MM.1S (cell line): ENCODE measurements around the gene MTMR12.
"Not testable (repeated sequence)": the region's sequence is repeated elsewhere in the genome, so short reads cannot be mapped to it uniquely, and the experiment has no call there.

Source experiments
- DNase-seq: peaks from one replicate; pipeline ENCODE4 v3.0.0-alpha.2; 2015
- H2AFZ ChIP-seq: fragments of 300-600 bp; sonication (generic); 2 replicates; pipeline ENCODE4 v1.6.0; 2016; ENCODE audit warnings: antibody characterized with exemption, low read length
- H3F3A ChIP-seq: fragments of 300-600 bp; sonication (generic); 2 replicates; pipeline ENCODE4 v1.6.1; 2016; ENCODE audit warnings: mild to moderate bottlenecking, antibody characterized with exemption, low read length, moderate library complexity, mixed read lengths; ENCODE audit not compliant: insufficient read depth
- H3K27ac ChIP-seq: fragments of 300-600 bp; sonication (generic); 2 replicates; pipeline ENCODE4 v1.5.1; 2016; ENCODE audit warnings: mild to moderate bottlenecking, low read length
- H3K27me3 ChIP-seq: fragments of 300-600 bp; sonication (generic); replicated peaks from 2 replicates; pipeline ENCODE4 v1.6.0; 2016; ENCODE audit warnings: low read length; ENCODE audit not compliant: insufficient read depth
- H3K36me3 ChIP-seq: fragments of 300-600 bp; sonication (generic); replicated peaks from 2 replicates; pipeline ENCODE4 v1.6.1; 2016; ENCODE audit warnings: mild to moderate bottlenecking, low read length, mixed read lengths; ENCODE audit not compliant: insufficient read depth
- H3K4me1 ChIP-seq: fragments of 300-600 bp; sonication (generic); 2 replicates; pipeline ENCODE4 v1.6.1; 2016; ENCODE audit warnings: low read length, mixed read lengths
- H3K4me2 ChIP-seq: fragments of 300-600 bp; sonication (generic); 2 replicates; pipeline ENCODE4 v1.6.0; 2016; ENCODE audit warnings: low read depth, low read length
- H3K4me3 ChIP-seq: fragments of 300-600 bp; sonication (generic); 2 replicates; pipeline ENCODE4 v1.5.1; 2016; ENCODE audit warnings: low read length, mixed read lengths
- H3K79me2 ChIP-seq: fragments of 300-600 bp; sonication (generic); 2 replicates; pipeline ENCODE4 v1.6.1; 2016; ENCODE audit warnings: mixed run types, low read length, mixed read lengths
- H3K9ac ChIP-seq: fragments of 300-600 bp; sonication (generic); 2 replicates; pipeline ENCODE4 v1.6.1; 2016; ENCODE audit warnings: low read length, mixed read lengths
- H3K9me2 ChIP-seq: fragments of 300-600 bp; sonication (generic); replicated peaks from 2 replicates; pipeline ENCODE4 v1.6.1; 2016; ENCODE audit warnings: mild to moderate bottlenecking, low read length, mixed read lengths; ENCODE audit not compliant: insufficient read depth
- H3K9me3 ChIP-seq: fragments of 300-600 bp; sonication (generic); replicated peaks from 2 replicates; pipeline ENCODE4 v1.6.1; 2016; ENCODE audit warnings: mild to moderate bottlenecking, low read length, mixed read lengths; ENCODE audit not compliant: insufficient read depth
- H4K20me1 ChIP-seq: fragments of 300-600 bp; sonication (generic); 2 replicates; pipeline ENCODE4 v1.6.1; 2016; ENCODE audit warnings: mild to moderate bottlenecking, low read length, moderate library complexity, mixed read lengths; ENCODE audit not compliant: insufficient read depth
- CTCF ChIP-seq: fragments of 300-600 bp; sonication (generic); IDR thresholded peaks from 2 replicates; pipeline ENCODE4 v1.5.1; 2016; ENCODE audit warnings: antibody characterized with exemption, low read length, mixed read lengths
- EZH2 ChIP-seq: fragments of 300-600 bp; sonication (generic); optimal IDR thresholded peaks from 2 replicates; pipeline ENCODE3; 2017; ENCODE audit warnings: low read depth, mild to moderate bottlenecking, antibody characterized with exemption, low read length, mixed read lengths
- EZH2phosphoT487 ChIP-seq: fragments of 300-600 bp; sonication (generic); IDR thresholded peaks from 2 replicates; pipeline ENCODE4 v1.6.1; 2018; ENCODE audit warnings: antibody characterized with exemption, low read length

MTMR12 gene

GRCh38 chr5:32282633-32283032, 30.1 kb downstream of the MTMR12 start:
- Histone ChIP-seq H3K27ac (peak overlapping the region; percentile 32; the same call in 1 of the 2 replicates), H3K4me3 (no peak overlapping the region), H3K79me2 (peaks cover 70% of the 10 kb centered on the region), H3K36me3 (no peaks in the 10 kb centered on the region; the same call in 1 of the 2 replicates), H2AFZ (no peak overlapping the region), H3K9me3 (no peaks in the 10 kb centered on the region), H3K4me1 (peaks cover 81% of the 10 kb centered on the region), H3K4me2 (no peak overlapping the region), H4K20me1 (no peaks in the 10 kb centered on the region), H3K9ac (no peak overlapping the region), H3F3A (peaks cover 75% of the 10 kb centered on the region), H3K27me3 (no peaks in the 10 kb centered on the region), H3K9me2 (no peaks in the 10 kb centered on the region)
- TF ChIP-seq EZH2phosphoT487, result no peak
- TF ChIP-seq EZH2, result no peak
- no peak for TF ChIP-seq CTCF
- DNase-seq, result no peak

GRCh38 chr5:32281378-32282133, 31.2 kb downstream of the MTMR12 start:
- H2AFZ ChIP-seq, H3K9me3 ChIP-seq, H3K9me2 ChIP-seq, H3K36me3 ChIP-seq, H3K27me3 ChIP-seq, H4K20me1 ChIP-seq: not testable (repeated sequence)
- H3K4me1 ChIP-seq, result peaks cover 80% of the 10 kb centered on the region
- H3K79me2 ChIP-seq, result peaks cover 71% of the 10 kb centered on the region
- H3F3A ChIP-seq, result peaks cover 69% of the 10 kb centered on the region
- peak overlapping the region; percentile 89 for H3K27ac ChIP-seq
- H3K9ac ChIP-seq, result peak overlapping the region; percentile 59
- peak overlapping the region; percentile 1; the same call in 1 of the 2 replicates for H3K4me3 ChIP-seq
- peak; percentile 88 for DNase-seq
- peak overlapping the region; percentile 71 for H3K4me2 ChIP-seq

- peak; percentile 89 for DNase-seq
- TF ChIP-seq EZH2phosphoT487 (no peak), CTCF (no peak), EZH2 (no peak)
- H2AFZ ChIP-seq, result no peak overlapping the region
- H3K4me3 ChIP-seq, result peak overlapping the region; percentile 30; the same call in 1 of the 2 replicates
- no peaks in the 10 kb centered on the region; the same call in 1 of the 2 replicates for H3K36me3 ChIP-seq
- H3K27ac ChIP-seq, result peak overlapping the region; percentile 89
- H3K79me2 ChIP-seq, result peaks cover 73% of the 10 kb centered on the region
- H3K4me1 ChIP-seq, result peaks cover 79% of the 10 kb centered on the region
- peak overlapping the region; percentile 71; the same call in 1 of the 2 replicates for H3K4me2 ChIP-seq
- peaks cover 67% of the 10 kb centered on the region for H3F3A ChIP-seq
- H3K9ac ChIP-seq, result peak overlapping the region; percentile 59
- no peaks in the 10 kb centered on the region for H3K27me3 ChIP-seq
- H3K9me2 ChIP-seq, result no peaks in the 10 kb centered on the region
- no peaks in the 10 kb centered on the region for H3K9me3 ChIP-seq
- H4K20me1 ChIP-seq, result no peaks in the 10 kb centered on the region
Observed at GRCh38 chr5:32280656-32281081, 32.1 kb downstream of the MTMR12 start.

- Histone ChIP-seq H3K4me1 (peaks cover 74% of the 10 kb centered on the region), H3K9me3 (no peaks in the 10 kb centered on the region), H3K9me2 (no peaks in the 10 kb centered on the region), H3K27me3 (no peaks in the 10 kb centered on the region), H3K27ac (peak overlapping the region; percentile 89), H3F3A (peaks cover 64% of the 10 kb centered on the region), H3K4me3 (no peak overlapping the region), H3K79me2 (peaks cover 72% of the 10 kb centered on the region), H3K36me3 (no peaks in the 10 kb centered on the region; the same call in 1 of the 2 replicates), H3K4me2 (peak overlapping the region; percentile 71), H2AFZ (no peak overlapping the region), H3K9ac (peak overlapping the region; percentile 59), H4K20me1 (no peaks in the 10 kb centered on the region)
- no peak for DNase-seq
- no peak for TF ChIP-seq CTCF
- TF ChIP-seq EZH2, result no peak
- no peak for TF ChIP-seq EZH2phosphoT487
Observed at GRCh38 chr5:32279786-32280185, 33.0 kb downstream of the MTMR12 start.
